ENCODE results near the gene SYNJ2. TPM values are rescaled to one million over a fixed set of nuclear protein-coding genes. Genes with fewer than 3 reads are reported as not detected.
A peak's percentile ranks its signal among the peaks of the same experiment; 100 is the strongest.
"Not testable (repeated sequence)": the region's sequence is repeated elsewhere in the genome, so short reads cannot be mapped to it uniquely, and the experiment has no call there.

SYNJ2 gene, protein sequence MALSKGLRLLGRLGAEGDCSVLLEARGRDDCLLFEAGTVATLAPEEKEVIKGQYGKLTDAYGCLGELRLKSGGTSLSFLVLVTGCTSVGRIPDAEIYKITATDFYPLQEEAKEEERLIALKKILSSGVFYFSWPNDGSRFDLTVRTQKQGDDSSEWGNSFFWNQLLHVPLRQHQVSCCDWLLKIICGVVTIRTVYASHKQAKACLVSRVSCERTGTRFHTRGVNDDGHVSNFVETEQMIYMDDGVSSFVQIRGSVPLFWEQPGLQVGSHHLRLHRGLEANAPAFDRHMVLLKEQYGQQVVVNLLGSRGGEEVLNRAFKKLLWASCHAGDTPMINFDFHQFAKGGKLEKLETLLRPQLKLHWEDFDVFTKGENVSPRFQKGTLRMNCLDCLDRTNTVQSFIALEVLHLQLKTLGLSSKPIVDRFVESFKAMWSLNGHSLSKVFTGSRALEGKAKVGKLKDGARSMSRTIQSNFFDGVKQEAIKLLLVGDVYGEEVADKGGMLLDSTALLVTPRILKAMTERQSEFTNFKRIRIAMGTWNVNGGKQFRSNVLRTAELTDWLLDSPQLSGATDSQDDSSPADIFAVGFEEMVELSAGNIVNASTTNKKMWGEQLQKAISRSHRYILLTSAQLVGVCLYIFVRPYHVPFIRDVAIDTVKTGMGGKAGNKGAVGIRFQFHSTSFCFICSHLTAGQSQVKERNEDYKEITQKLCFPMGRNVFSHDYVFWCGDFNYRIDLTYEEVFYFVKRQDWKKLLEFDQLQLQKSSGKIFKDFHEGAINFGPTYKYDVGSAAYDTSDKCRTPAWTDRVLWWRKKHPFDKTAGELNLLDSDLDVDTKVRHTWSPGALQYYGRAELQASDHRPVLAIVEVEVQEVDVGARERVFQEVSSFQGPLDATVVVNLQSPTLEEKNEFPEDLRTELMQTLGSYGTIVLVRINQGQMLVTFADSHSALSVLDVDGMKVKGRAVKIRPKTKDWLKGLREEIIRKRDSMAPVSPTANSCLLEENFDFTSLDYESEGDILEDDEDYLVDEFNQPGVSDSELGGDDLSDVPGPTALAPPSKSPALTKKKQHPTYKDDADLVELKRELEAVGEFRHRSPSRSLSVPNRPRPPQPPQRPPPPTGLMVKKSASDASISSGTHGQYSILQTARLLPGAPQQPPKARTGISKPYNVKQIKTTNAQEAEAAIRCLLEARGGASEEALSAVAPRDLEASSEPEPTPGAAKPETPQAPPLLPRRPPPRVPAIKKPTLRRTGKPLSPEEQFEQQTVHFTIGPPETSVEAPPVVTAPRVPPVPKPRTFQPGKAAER (N-terminal part only)
- 10 to 100 TPM; 20.0 to 37.0 (median 22.3) TPM for total RNA-seq
- total RNA-seq (2013), result 15.6 TPM
- 43.0 to 246 (median 66.5) reads per million in 29 experiments for total RNA-seq

DNA sequence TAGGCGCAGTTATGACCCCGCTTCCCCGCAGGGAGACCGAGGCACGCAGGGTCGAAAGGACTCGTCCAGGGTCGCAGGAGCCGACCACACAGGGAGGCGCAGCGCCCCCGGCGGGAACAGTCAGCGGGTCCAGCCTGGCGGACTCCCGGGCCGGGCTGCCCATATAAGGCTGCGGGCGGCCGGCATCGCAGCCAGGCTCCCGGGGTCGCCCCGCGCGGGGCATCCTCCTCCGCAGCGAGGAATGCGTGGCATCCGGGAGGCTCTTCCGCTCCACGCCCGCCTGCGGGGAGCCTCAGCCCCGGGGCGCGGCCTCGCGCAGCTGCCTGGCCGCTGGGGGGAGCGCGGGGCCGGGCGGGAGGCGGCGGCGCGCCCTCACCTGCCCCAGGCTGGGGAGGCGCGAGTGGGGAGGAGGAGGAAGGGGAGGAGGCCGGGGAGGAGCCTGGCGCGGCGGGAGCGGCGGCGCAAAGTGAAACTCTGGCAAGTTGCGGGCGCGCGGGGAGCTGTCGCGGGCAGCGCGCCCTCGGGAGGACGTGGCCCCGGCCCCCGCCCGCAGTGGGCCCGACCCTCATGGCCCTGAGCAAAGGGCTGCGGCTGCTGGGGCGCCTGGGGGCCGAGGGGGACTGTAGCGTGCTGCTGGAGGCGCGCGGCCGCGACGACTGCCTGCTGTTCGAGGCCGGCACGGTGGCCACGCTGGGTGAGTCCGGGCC is at the start of gene SYNJ2:
TSS of gene SYNJ2 (plus strand) at position 469 of the 707 bp plus-strand sequence. CDS start at position 568, 99 bp downstream.
- Mint-ChIP-seq H3K4me3 (peak within 1 kb of the TSS; percentile 74 to 90 (median 85)), H3K4me1 (peaks cover 44 to 52% (median 46%) of the 10 kb centered on the region in 3 donors), H3K36me3 (no peaks in the 10 kb centered on the region), H3K27ac (peak within 1 kb of the TSS; percentile 74 to 81), H3K9me3 (no peaks in the 10 kb centered on the region), H3K27me3 (no peaks in the 10 kb centered on the region)
- WGBS (ENCODE audit: insufficient coverage), result under 1% methylated on average over 86 of the region's 86 CpGs
- POLR2A ChIA-PET, result interaction anchor here in 1 of 2 donors (2.1 kb wide), 1 partner anchor 45 kb away, joined by 5 read pairs; no protein-coding TSS in a partner anchor
- ATAC-seq (replicated peaks in 1 of 4) (peak; percentile 89 to 93 (median 92)), DNase-seq (peak; percentile 63 to 90 (median 79))
- Histone ChIP-seq H3K36me3 (ENCODE audit: control insufficient read depth in 2 of 2, extremely low read depth in 1 of 2, insufficient read depth in 1 of 2, low read length in 1 of 2) (peaks cover 0 to 2% of the 10 kb centered on the region in 2 donors), H3K27ac (ENCODE audit: low read length) (peak within 1 kb of the TSS; percentile 51), H3K4me1 (ENCODE audit: control insufficient read depth in 1 of 2, extremely low read depth in 1 of 2, insufficient read depth in 2 of 2, low read length in 2 of 2) (peaks cover 32 to 49% of the 10 kb centered on the region in 2 experiments), H3K4me3 (ENCODE audit: control insufficient read depth in 1 of 2, extremely low read depth in 1 of 2, low read length in 1 of 2) (peak within 1 kb of the TSS; percentile 75 to 81), H3K27me3 (replicated peaks in 1 of 2; ENCODE audit: control insufficient read depth in 2 of 2, extremely low read depth in 1 of 2, insufficient read depth in 2 of 2, low read length in 1 of 2) (no peaks in the 10 kb centered on the region), H3K9me3 (no peaks in the 10 kb centered on the region)
- CTCF ChIA-PET, result interaction anchor here (0.6 to 4.0 kb wide), 3 partner anchors 45 to 96 kb away, joined by 6 to 29 read pairs (median 7); no protein-coding TSS in a partner anchor

DNA sequence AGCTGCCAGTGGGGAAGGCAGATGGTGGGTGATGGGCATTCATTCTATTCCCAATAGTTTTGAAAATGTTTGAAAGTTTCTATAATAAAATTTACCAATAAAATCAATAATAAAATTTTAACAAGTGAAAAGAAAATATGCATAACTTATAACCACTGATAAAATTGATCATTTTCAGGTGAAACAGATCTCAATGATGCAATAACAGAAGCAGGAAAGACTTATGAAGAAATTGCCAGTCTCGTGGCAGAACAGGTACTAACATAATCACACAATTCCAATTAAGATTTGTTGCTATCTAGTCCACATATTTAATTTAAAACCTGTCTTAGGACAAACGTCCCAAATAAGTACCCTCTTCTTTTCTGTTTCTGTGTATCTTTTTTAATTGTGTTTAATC is 45.9 kb upstream of the SYNJ2 start:
- H3K9me3 Mint-ChIP-seq, result no peaks in the 10 kb centered on the region

DNA sequence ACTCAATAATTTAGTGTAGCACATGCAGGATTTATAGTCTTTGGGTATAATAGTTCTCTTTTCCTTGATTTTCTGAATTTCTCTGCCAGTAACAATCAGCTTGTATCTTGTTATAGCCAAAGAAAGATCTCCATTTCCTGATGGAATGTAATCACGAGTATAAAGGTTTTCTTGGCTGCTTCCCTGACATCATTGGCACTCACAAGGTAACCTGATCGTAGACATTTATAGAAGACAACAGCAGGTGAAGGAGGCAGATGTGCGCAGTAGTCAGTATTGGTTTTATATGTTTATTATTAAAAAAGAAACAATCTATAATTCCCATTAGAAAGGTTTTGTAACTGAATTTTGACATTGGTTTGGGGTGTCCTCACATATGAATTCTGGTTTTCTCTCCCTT is 44.3 kb upstream of the SYNJ2 start:
- Histone ChIP-seq H3K27ac (ENCODE audit: low read length) (no peak overlapping the region), H3K4me1 (ENCODE audit: control insufficient read depth in 1 of 2, extremely low read depth in 1 of 2, insufficient read depth in 2 of 2, low read length in 2 of 2) (no peaks in the 10 kb centered on the region), H3K4me3 (ENCODE audit: control insufficient read depth in 1 of 2, extremely low read depth in 1 of 2, low read length in 1 of 2) (no peak overlapping the region), H3K9me3 (no peaks in the 10 kb centered on the region), H3K36me3 (ENCODE audit: control insufficient read depth in 2 of 2, extremely low read depth in 1 of 2, insufficient read depth in 1 of 2, low read length in 1 of 2) (peaks cover 16 to 35% of the 10 kb centered on the region in 2 donors), H3K27me3 (replicated peaks in 1 of 2; ENCODE audit: control insufficient read depth in 2 of 2, extremely low read depth in 1 of 2, insufficient read depth in 2 of 2, low read length in 1 of 2) (no peaks in the 10 kb centered on the region)
- ATAC-seq (replicated peaks in 1 of 4) (no peak), DNase-seq (no peak)
- Mint-ChIP-seq H3K9me3 (no peaks in the 10 kb centered on the region), H3K4me3 (no peak overlapping the region), H3K4me1 (peaks cover 0 to 6% (median 0%) of the 10 kb centered on the region in 3 donors), H3K36me3 (peaks cover 58% of the 10 kb centered on the region), H3K27ac (no peak overlapping the region), H3K27me3 (no peaks in the 10 kb centered on the region)
- ChIA-PET CTCF (interaction anchor here (0.6 to 0.9 kb wide), 4 partner anchors 11 to 371 kb away, joined by 3 to 6 read pairs (median 4); no protein-coding TSS in a partner anchor), POLR2A (interaction anchor here in 1 of 2 donors (0.9 kb wide), 1 partner anchor 31 kb away, joined by 3 read pairs; no protein-coding TSS in a partner anchor)
- no CpG with 5 or more reads among the region's 3 CpGs for WGBS (ENCODE audit: insufficient coverage)

More for the DNA sequence above, 45.9 kb upstream of the SYNJ2 start:
- H3K27me3 ChIP-seq (replicated peaks in 1 of 2; ENCODE audit: control insufficient read depth in 2 of 2, extremely low read depth in 1 of 2, insufficient read depth in 2 of 2, low read length in 1 of 2), result no peaks in the 10 kb centered on the region
- WGBS (ENCODE audit: insufficient coverage), result no CpG with 5 or more reads among the region's 2 CpGs
- no peak overlapping the region for H3K4me3 ChIP-seq (ENCODE audit: control insufficient read depth in 1 of 2, extremely low read depth in 1 of 2, low read length in 1 of 2)
- H3K27me3 Mint-ChIP-seq, result no peaks in the 10 kb centered on the region
- no peak overlapping the region for H3K27ac ChIP-seq (ENCODE audit: low read length)
- no peak overlapping the region for H3K4me3 Mint-ChIP-seq
- peaks cover 57% of the 10 kb centered on the region for H3K36me3 Mint-ChIP-seq
- POLR2A ChIA-PET, result no interaction called here
- peaks cover 16 to 30% of the 10 kb centered on the region in 2 donors for H3K36me3 ChIP-seq (ENCODE audit: control insufficient read depth in 2 of 2, extremely low read depth in 1 of 2, insufficient read depth in 1 of 2, low read length in 1 of 2)
- ATAC-seq (replicated peaks in 1 of 4) (no peak), DNase-seq (no peak)
- CTCF ChIA-PET, result no interaction called here
- no peaks in the 10 kb centered on the region for H3K4me1 ChIP-seq (ENCODE audit: control insufficient read depth in 1 of 2, extremely low read depth in 1 of 2, insufficient read depth in 2 of 2, low read length in 2 of 2)
- peaks cover 0 to 6% (median 0%) of the 10 kb centered on the region in 3 donors for H3K4me1 Mint-ChIP-seq
- no peaks in the 10 kb centered on the region for H3K9me3 ChIP-seq
- H3K27ac Mint-ChIP-seq, result no peak overlapping the region

DNA sequence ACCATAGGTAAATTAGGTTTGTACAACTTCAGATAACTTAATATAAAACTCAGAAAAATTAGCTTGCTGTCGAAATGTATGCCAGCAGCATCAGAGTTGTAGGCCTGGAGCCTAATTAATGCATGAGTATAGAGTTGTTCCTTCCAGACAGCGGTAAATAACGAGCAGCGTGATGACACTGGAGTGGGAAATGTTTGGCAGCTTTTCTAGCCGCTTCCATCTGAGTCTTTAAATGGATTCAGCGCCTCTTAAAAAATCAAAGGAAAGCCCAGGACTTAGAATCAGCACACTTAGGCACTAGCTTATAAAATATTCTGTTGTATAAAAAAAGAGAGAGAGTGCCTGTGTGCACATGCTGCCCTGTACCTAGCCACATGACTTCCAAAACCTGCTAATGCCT is 43.7 kb upstream of the SYNJ2 start:
- H3K36me3 Mint-ChIP-seq, result peaks cover 59% of the 10 kb centered on the region
- H3K4me1 Mint-ChIP-seq, result peaks cover 0 to 6% (median 0%) of the 10 kb centered on the region in 3 donors
- no peaks in the 10 kb centered on the region for H3K27me3 ChIP-seq (replicated peaks in 1 of 2; ENCODE audit: control insufficient read depth in 2 of 2, extremely low read depth in 1 of 2, insufficient read depth in 2 of 2, low read length in 1 of 2)
- H3K27me3 Mint-ChIP-seq, result no peaks in the 10 kb centered on the region
- H3K9me3 ChIP-seq, result no peaks in the 10 kb centered on the region
- peaks cover 16 to 39% of the 10 kb centered on the region in 2 donors for H3K36me3 ChIP-seq (ENCODE audit: control insufficient read depth in 2 of 2, extremely low read depth in 1 of 2, insufficient read depth in 1 of 2, low read length in 1 of 2)
- ChIA-PET POLR2A (no interaction called here), CTCF (interaction anchor here in 1 of 2 donors (0.6 kb wide), 2 partner anchors 11 to 372 kb away, joined by 3 to 6 read pairs; no protein-coding TSS in a partner anchor)
- no peak overlapping the region for H3K27ac Mint-ChIP-seq
- H3K9me3 Mint-ChIP-seq, result no peaks in the 10 kb centered on the region
- no peak overlapping the region for H3K27ac ChIP-seq (ENCODE audit: low read length)
- no peak overlapping the region for H3K4me3 Mint-ChIP-seq
- 75% methylated on average over 2 of the region's 6 CpGs for WGBS (ENCODE audit: insufficient coverage)
- no peak overlapping the region for H3K4me3 ChIP-seq (ENCODE audit: control insufficient read depth in 1 of 2, extremely low read depth in 1 of 2, low read length in 1 of 2)
- ATAC-seq (replicated peaks in 1 of 4), result no peak
- no peak for DNase-seq
- H3K4me1 ChIP-seq (ENCODE audit: control insufficient read depth in 1 of 2, extremely low read depth in 1 of 2, insufficient read depth in 2 of 2, low read length in 2 of 2), result no peaks in the 10 kb centered on the region

DNA sequence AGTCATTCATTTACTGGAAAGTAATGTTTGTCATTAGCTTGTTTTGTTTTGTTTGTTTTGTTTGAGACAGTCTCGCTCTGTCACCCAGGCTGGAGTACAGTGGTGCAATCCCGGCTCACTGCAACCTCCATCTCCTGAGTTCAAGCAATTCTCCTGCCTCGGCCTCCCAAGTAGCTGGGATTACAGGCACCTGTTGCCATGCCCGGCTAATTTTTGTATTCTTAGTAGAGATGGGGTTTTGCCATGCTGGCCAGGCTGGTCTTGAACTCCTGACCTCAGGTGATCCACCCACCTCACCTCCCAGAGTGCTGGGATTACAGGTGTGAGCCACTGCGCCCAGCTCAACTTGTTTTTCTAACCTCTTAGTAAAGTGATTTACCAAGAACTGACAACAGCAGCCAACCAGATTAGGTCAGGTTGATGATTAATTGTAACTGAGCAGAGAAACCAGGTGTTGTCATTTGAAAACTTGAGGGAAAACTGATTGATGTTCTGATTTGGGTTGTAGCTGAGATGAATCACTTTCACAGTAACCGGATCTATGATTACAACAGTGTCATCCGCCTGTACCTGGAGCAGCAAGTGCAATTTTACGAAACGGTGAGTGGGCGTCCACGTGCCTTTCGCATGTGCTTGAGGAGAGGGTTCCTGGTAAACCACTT is 41.2 kb upstream of the SYNJ2 start:
- POLR2A ChIA-PET; ATAC-seq (replicated peaks in 1 of 4); H3K9me3 Mint-ChIP-seq; H3K27ac ChIP-seq (ENCODE audit: low read length); H3K4me3 Mint-ChIP-seq; H3K9me3 ChIP-seq; DNase-seq; H3K27me3 ChIP-seq (replicated peaks in 1 of 2; ENCODE audit: control insufficient read depth in 2 of 2, extremely low read depth in 1 of 2, insufficient read depth in 2 of 2, low read length in 1 of 2); H3K27me3 Mint-ChIP-seq; H3K4me3 ChIP-seq (ENCODE audit: control insufficient read depth in 1 of 2, extremely low read depth in 1 of 2, low read length in 1 of 2); H3K4me1 ChIP-seq (ENCODE audit: control insufficient read depth in 1 of 2, extremely low read depth in 1 of 2, insufficient read depth in 2 of 2, low read length in 2 of 2): not testable (repeated sequence)
- Mint-ChIP-seq H3K36me3 (peaks cover 66% of the 10 kb centered on the region), H3K4me1 (peaks cover 0 to 11% (median 5%) of the 10 kb centered on the region in 3 donors), H3K27ac (peak overlapping the region in 1 of 2 donors; percentile 74)
- 57% methylated on average over 2 of the region's 12 CpGs for WGBS (ENCODE audit: insufficient coverage)
- peaks cover 28 to 53% of the 10 kb centered on the region in 2 donors for H3K36me3 ChIP-seq (ENCODE audit: control insufficient read depth in 2 of 2, extremely low read depth in 1 of 2, insufficient read depth in 1 of 2, low read length in 1 of 2)
- CTCF ChIA-PET, result interaction anchor here in 1 of 2 donors (0.6 kb wide), 1 partner anchor 38 kb away, joined by 3 read pairs; no protein-coding TSS in a partner anchor

All from T-cell (primary cell).